ENCODE measurements around the gene TBX6.

Gene TBX6

DNA sequence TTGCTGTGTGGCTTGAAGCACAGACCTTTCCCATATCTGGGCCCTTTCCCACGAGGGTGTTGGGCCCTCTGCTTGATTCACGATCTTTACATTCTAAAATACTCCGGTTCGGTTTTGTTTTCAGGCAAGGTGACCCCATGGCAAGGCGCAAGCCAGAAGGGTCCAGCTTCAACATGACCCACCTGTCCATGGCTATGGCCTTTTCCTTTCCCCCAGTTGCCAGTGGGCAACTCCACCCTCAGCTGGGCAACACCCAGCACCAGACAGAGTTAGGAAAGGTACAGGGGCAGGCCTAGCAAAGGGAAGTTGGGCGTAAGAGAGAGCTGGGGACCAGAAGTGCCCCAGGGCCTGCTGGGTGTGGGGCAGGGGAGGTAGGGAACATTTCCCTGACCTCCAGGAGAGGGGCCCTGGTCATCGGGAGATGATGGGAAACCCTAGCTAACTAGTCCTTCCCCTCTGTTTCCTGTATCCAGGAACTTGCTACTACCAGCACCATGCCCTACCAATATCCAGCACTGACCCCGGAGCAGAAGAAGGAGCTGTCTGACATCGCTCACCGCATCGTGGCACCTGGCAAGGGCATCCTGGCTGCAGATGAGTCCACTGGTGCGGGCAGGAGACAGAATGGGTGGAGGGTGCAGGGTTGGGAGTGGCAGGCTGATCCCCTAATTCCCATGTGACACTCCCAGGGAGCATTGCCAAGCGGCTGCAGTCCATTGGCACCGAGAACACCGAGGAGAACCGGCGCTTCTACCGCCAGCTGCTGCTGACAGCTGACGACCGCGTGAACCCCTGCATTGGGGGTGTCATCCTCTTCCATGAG lies 24.8 kb downstream of the TBX6 start:
- H3K4me3 Mint-ChIP-seq: peak overlapping the region; percentile 96
- H3K9me3 Mint-ChIP-seq: no peaks in the 10 kb centered on the region
- peak overlapping the region; percentile 96 for H3K27ac Mint-ChIP-seq
- no peak for DNase-seq
- peaks cover 50% of the 10 kb centered on the region for H3K36me3 Mint-ChIP-seq (ENCODE audit: low read depth)
- no peaks in the 10 kb centered on the region for H3K27me3 Mint-ChIP-seq (ENCODE audit: low read depth, poor library complexity)
- peaks cover 57% of the 10 kb centered on the region for H3K4me1 Mint-ChIP-seq
- TF ChIP-seq, protein P1, sequence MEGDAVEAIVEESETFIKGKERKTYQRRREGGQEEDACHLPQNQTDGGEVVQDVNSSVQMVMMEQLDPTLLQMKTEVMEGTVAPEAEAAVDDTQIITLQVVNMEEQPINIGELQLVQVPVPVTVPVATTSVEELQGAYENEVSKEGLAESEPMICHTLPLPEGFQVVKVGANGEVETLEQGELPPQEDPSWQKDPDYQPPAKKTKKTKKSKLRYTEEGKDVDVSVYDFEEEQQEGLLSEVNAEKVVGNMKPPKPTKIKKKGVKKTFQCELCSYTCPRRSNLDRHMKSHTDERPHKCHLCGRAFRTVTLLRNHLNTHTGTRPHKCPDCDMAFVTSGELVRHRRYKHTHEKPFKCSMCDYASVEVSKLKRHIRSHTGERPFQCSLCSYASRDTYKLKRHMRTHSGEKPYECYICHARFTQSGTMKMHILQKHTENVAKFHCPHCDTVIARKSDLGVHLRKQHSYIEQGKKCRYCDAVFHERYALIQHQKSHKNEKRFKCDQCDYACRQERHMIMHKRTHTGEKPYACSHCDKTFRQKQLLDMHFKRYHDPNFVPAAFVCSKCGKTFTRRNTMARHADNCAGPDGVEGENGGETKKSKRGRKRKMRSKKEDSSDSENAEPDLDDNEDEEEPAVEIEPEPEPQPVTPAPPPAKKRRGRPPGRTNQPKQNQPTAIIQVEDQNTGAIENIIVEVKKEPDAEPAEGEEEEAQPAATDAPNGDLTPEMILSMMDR (IDR thresholded peaks at IDR 0.05): no peak

DNA sequence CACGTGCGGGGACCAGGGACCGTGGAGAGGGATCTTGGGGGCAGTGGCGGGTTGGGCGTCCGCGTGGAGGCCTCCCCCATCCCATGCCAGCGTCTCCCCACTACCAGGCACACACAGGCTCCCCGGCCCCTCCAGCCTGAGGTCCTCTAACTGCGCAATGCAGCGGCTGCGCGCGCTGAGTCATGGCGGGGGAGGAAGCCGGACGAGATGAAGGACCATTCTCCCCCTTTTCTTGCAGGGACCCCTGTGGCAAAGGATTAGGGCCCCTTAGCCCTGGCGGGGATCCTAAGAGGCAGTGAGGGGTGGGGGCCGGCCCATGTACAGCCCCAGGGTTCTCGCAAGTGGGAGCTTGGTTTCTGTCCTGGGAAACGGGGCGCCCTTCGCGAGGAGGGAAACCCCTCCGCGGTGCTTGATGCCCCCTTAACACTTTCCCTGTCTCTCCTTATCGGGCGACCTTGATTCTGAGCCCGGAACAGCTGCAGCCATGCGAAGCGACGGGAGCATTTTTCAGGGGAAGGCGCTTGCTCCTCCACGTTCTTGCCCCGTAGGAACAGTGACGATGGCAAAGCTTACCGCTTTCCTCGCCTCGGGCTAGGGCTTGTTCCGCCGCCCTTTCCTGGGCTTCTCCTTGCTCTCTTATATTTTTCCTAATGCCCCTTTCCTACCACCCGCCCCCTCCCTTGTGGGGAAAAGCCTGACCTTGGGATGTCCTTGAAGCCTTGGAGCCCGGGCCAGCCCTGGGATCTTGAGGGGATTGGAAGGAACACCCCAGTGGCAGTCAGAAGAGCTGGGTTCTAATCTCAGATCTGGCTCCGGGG lies 25.6 kb downstream of the TBX6 start:
- Mint-ChIP-seq H3K27ac (peak overlapping the region; percentile 85), H3K27me3 (ENCODE audit: low read depth, poor library complexity) (no peaks in the 10 kb centered on the region), H3K36me3 (ENCODE audit: low read depth) (peaks cover 42% of the 10 kb centered on the region), H3K9me3 (no peaks in the 10 kb centered on the region), H3K4me3 (peak overlapping the region; percentile 96), H3K4me1 (peaks cover 61% of the 10 kb centered on the region)
- DNase-seq: no peak
- TF ChIP-seq, protein P1 (IDR thresholded peaks at IDR 0.05): no peak

DNA sequence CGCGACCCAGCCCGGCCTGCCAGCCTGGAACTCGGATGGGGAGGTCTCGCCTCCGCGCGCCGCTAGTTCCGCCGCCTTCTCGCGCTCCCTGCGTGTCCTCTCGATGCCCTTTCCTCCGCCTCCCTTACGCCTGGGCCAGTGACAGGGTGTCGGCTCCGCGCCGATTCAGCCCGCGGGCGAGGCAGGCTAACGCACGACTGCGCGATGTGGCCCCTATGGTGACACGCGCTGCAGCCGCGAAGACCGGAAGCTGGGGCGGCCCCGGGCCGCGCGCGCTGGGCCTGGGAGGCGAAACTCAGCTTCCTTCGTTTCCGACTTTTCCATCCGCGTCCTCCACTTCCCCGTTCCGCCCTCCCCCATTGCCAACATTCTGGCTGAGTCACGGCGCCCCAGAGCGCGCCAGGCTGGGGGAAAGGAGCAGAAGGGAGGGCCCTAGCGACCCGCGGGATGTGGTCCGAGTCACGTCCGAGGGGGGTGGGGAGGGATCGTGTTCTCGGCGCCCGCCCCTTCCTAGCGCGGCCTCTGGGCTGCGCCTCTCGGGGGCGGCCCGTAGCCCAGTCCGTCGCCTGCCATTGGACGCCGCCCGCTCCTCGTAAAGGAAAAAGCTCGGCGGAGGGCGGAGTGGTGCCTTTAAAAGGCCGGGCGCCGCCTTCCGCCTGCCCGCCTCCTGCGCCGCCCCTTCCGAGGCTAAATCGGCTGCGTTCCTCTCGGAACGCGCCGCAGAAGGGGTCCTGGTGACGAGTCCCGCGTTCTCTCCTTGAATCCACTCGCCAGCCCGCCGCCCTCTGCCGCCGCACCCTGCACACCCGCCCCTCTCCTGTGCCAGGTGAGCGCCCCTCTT lies 26.4 kb downstream of the TBX6 start, which contains the start of gene ALDOA:
Gene ALDOA (plus strand): TSS at position 659 of the 841 bp plus-strand sequence. CDS start 1,138 bp downstream, outside the sequence.
- Mint-ChIP-seq H3K27me3 (ENCODE audit: low read depth, poor library complexity) (no peaks in the 10 kb centered on the region), H3K36me3 (ENCODE audit: low read depth) (peaks cover 37% of the 10 kb centered on the region), H3K27ac (peak within 1 kb of the TSS; percentile 99), H3K4me3 (peak within 1 kb of the TSS; percentile 96), H3K4me1 (peaks cover 67% of the 10 kb centered on the region), H3K9me3 (no peaks in the 10 kb centered on the region)
- peak; percentile 91 for DNase-seq
- TF ChIP-seq, protein P1 (IDR thresholded peaks at IDR 0.05): no peak

DNA sequence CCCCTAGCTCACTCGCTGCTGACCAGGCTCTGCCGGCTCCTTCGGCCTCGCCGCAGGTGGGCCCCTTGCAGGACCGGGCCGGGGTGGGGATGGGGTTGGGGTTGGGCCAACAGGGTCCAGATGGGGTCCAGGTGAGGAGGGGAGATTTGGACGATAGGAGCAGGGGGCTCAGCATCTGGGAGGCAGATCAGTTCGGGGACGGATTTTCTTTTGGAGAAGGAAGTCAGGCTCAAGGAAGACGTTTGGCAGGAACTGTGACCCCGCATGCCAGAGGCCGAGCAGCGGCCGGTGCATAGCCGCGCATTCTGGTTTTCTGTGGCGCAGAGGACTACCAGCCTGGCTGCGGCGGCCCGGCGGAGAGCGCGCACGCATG lies 27.0 kb downstream of the TBX6 start:
- DNase-seq: no peak
- H3K9me3 Mint-ChIP-seq: no peaks in the 10 kb centered on the region
- H3K27ac Mint-ChIP-seq: peak overlapping the region; percentile 99
- peak overlapping the region; percentile 96 for H3K4me3 Mint-ChIP-seq
- TF ChIP-seq, protein P1 (IDR thresholded peaks at IDR 0.05): no peak
- no peaks in the 10 kb centered on the region for H3K27me3 Mint-ChIP-seq (ENCODE audit: low read depth, poor library complexity)
- peaks cover 64% of the 10 kb centered on the region for H3K4me1 Mint-ChIP-seq
- peaks cover 31% of the 10 kb centered on the region for H3K36me3 Mint-ChIP-seq (ENCODE audit: low read depth)

DNA sequence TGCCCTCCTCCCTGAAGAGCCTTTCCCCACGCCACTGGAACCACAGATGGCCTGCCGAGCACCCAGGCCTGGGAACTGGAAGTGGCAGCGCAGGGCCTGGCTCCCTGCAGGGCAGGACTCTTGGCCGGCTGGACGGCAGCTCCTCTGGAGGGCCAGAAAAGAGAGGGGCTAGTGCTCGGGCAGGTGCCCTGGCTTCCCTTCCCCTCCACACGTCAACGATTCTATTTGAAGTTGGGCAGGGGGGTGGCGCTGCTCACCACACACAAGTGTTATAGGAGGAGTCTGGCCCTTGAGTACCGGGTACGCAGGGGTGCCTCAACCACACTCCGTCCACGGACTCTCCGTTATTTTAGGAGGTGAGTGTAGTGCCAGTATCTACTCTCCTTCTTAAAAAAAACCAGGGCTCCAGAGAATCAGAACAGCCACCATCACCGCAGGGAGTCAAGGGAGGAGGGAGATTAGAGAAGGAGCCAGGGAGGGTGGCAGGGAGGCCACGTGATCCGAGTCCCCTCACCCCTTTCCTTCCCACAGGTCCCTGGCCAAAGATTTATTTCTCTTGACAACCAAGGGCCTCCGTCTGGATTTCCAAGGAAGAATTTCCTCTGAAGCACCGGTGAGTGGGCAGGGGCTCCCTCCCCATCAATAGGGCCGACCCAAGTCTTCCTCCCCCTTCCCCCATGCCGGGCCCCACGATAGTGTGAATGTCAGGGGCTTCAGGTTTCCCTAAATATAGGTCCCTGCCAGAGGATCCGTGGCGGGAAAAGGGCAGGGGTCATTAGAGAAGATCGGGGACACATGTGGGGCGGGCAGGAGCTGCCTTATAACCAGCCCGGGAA lies 27.6 kb downstream of the TBX6 start:
- H3K4me3 Mint-ChIP-seq: peak overlapping the region; percentile 96
- no peaks in the 10 kb centered on the region for H3K9me3 Mint-ChIP-seq
- peaks cover 25% of the 10 kb centered on the region for H3K36me3 Mint-ChIP-seq (ENCODE audit: low read depth)
- peak overlapping the region; percentile 99 for H3K27ac Mint-ChIP-seq
- H3K27me3 Mint-ChIP-seq (ENCODE audit: low read depth, poor library complexity): no peaks in the 10 kb centered on the region
- TF ChIP-seq, protein P1 (IDR thresholded peaks at IDR 0.05): no peak
- peak; percentile 61 for DNase-seq
- peaks cover 58% of the 10 kb centered on the region for H3K4me1 Mint-ChIP-seq

All from nephron progenitor cell (in vitro differentiated cells).